Measurements from ENCODE around the gene ATXN7.

The ATXN7 gene, protein sequence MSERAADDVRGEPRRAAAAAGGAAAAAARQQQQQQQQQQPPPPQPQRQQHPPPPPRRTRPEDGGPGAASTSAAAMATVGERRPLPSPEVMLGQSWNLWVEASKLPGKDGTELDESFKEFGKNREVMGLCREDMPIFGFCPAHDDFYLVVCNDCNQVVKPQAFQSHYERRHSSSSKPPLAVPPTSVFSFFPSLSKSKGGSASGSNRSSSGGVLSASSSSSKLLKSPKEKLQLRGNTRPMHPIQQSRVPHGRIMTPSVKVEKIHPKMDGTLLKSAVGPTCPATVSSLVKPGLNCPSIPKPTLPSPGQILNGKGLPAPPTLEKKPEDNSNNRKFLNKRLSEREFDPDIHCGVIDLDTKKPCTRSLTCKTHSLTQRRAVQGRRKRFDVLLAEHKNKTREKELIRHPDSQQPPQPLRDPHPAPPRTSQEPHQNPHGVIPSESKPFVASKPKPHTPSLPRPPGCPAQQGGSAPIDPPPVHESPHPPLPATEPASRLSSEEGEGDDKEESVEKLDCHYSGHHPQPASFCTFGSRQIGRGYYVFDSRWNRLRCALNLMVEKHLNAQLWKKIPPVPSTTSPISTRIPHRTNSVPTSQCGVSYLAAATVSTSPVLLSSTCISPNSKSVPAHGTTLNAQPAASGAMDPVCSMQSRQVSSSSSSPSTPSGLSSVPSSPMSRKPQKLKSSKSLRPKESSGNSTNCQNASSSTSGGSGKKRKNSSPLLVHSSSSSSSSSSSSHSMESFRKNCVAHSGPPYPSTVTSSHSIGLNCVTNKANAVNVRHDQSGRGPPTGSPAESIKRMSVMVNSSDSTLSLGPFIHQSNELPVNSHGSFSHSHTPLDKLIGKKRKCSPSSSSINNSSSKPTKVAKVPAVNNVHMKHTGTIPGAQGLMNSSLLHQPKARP

DNA sequence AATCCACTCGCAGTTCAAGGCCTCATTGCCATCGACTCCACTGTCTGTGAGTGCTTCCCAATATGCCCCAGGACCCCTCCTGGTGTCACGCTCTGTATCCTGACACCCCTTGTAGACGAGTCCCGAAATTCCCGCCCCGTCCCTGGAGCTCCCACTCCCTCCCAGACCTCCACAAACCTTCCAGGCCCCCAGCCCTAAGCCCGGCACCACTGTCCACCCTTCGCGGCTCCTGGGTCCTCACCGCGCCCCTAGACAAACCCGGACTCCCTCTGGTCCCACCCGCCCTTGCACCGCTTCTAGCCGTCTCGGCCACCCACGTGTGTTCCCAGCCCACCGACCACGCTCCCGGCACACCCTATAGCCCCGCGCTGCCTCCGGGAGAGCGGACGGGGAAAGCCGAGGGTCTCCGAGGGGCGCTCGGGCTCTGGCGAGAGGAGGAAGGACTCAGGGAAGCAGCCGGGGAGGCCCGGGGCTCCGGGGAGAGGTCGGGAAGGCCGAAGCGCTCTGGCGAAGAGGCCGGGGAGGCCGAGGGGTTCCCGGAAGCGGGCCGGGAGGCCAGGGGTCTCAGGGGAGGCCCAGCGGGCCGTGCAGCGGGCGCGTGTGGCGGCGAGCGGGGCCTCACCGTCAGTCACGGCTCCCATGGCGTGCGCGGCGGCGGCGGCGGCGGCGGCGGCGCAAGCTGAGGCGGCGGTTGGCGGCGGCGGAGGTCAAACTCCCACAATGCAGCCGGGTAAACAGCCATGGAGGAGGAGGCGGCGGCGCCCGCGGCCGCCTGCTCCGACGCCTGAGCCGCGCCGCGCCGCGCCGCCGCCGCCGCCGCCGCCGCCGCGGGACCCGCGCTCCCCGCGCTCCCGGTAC, at the start of gene ATXN7, which contains the start of gene THOC7:
ATXN7 (plus strand) TSS at position 718 of the 858 bp plus-strand sequence. CDS start 48,732 bp downstream, outside the sequence.
THOC7 (minus strand) TSS at position 656 of the 858 bp plus-strand sequence; CDS start at position 641, 15 bp downstream.
- no peak for DNase-seq (ENCODE audit: low read depth)

DNA sequence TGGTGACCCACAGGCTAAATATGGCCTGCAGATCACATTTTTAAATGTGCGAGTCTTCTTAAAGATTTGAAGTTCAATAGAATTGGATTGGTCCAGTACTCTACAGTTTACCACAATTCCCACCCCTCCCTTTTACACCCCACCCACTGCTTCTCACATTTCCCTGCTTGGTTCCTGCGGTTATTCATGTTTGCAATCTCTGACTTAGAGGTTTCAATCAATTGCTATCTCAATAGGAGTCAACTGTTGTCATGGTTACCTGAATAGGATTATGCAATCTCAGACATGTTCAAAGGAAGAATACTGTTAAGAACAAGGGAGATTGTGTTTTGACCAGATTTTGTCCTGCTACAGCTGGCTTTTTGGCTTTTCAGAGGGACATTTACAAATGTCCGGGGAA, 49.4 kb upstream of the ATXN7 start:
- DNase-seq (ENCODE audit: low read depth), result no peak

DNA sequence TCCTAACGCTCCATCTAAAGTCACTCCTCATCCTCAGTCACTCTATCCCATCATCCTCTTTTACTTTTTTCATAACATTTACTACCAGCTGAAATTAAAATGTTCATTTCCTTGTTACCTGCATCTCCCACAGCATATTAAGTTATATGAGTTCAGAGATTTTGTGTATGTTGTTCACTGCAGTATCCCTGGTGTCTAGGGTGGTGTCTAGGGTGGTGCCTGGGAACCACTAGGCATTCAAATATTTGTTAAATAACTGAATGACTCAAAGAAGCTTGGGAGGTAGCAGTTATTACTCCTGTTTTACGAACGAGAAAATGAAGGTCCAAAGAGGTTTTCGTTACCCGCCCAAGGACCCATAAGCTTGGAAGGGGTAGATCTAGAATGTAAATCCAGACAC, 46.4 kb upstream of the ATXN7 start:
- DNase-seq (ENCODE audit: low read depth), result no peak

DNA sequence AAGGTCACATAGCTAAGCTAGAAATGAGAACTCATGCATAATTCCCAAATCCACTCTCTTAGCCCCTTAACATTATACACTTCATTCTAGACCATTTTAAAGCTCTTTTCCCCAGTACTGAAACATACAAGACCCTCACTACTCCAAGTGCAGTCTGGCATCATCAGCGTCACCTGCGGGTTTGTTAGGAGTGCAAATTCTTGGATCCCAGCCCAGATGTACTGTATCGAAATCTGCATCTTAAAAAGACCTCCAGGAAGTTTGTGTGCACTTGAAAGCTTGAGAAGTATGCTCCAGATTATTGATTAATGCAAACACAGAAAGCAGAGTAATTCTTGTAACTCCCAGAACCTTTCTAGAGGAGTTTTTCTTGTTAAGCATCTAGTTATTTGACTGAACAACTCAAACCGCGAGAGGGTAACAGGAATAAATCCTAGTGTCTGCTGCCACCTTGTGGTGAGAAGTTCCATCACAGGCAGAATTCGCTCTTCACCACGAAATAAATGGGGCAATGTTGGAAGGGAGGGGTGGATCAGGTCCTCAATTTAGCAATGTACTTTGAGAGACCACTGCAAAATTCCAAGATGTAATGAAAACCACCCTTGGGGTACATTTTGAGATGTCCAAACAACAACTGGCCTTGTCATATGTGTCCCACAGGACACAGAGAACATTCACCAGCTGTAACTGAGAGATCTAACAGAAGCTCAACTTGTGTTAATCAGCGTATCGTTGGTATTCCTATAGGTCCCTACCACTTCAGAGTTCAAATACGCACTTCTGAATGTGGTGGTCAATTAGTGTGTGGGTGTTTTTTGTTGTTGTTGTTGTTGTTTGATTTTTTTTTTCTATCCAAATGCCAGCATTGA, 45.2 kb upstream of the ATXN7 start:
- no peak for DNase-seq (ENCODE audit: low read depth)

DNA sequence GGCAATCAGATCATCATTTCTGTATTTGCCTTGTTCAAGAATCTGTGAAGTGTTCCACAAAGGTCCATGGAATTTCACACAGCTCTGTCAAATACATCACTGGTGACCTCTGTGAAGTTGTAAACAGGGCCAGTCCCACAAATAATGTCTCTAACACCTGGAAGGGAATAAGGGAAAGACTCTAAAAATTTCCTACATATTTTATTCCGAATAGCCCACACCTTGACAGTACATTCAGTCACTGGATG, 44.6 kb upstream of the ATXN7 start, which contains the start of gene C3orf49:
C3orf49 (plus strand) TSS at position 149 of the 248 bp plus-strand sequence. CDS start 173 bp downstream, outside the sequence.
- no peak for DNase-seq (ENCODE audit: low read depth)

DNA sequence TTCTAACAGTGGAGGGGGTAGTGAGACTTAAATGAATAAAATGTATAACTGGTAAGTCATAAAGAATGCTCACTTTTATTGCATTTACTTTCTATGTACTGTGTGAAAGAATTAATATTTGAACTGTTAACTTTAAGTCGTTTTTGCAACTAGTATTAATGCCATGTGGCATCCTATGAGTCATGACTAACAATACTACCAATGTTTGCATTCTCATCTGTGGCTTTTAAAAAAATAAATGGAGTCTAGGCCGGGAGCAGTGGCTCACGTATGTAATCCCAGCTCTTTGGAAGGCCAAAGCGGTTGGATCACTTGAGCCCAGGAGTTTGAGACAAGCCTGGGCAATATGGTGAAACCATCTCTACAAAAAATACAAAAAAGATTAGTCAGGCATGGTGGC, 39.4 kb upstream of the ATXN7 start:
- no peak for DNase-seq (ENCODE audit: low read depth)

DNA sequence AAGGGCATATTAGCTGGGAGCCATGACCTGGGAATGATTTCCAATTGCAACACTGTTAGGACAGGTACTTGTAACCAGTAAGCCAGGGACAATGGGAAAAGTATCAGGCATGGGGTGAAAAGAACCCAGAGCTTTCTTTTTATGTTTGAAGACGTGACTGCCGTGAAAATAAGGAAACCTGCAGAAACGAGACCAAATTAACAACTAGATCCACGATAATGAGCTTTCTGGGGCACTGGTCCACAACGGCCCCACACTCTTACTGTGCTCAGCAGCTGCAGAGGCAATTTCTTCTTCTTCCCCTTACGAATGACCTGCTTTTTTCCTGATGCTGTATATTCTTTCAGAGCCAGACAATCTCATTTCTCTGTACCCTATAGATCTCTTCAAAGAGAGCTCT, 33.1 kb upstream of the ATXN7 start:
- no peak for DNase-seq (ENCODE audit: low read depth)

DNA sequence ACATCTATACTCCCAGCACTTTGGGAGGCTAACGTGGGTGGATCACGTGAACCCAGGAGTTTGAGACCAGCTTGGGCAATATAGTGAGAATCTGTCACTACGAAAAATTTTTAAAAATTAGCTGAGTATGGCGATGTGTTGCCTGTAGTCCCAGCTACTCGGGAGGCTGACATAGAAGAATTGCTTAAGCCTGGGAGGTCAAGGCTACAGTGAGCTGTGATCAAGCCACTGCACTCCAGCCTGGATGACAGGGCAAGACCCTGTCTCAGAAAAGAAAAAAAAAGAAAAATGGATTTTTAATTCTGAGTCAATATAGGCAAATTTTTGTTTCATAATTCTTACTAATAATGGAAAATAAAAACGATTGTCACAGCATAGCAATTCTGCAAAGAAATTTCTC, 31.3 kb upstream of the ATXN7 start:
- no peak for DNase-seq (ENCODE audit: low read depth)

DNA sequence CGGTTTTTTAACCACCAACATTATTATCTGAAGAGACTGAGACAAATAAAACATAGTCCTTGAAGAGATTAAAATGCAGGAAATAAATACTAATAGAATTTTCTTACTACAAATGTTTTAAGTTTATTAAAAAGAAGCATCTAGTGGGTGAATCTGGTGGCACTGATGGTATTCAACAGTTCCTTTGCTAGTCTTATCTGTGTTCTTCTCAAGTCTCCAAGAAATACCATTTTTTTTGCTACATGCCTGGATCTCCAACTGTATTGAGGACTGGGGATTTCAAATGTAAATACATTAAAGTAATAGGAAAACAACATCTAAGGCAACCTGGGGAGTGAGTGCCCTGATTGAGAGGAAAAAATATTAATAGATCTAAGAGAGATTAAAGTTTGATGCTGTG, 22.0 kb upstream of the ATXN7 start:
- DNase-seq (ENCODE audit: low read depth), result no peak

DNA sequence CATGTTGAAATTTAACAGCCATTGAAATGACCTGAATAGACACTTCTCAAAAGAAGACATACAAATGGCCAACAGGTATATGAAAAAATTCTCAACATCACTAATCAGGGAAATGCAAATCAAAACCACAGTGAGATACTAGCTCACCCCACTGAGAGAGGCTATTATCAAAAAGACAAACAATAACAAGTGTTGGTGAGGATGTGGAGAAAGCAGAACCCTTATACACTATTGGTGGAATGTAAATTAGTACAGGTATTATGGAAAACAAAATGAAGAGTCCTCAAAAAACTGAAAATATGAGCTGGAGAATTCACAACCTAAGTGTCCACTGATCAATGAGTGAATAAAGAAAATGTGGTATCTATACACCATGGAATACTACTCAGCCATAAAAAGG, 21.5 kb upstream of the ATXN7 start:
- DNase-seq (ENCODE audit: low read depth), result no peak

DNA sequence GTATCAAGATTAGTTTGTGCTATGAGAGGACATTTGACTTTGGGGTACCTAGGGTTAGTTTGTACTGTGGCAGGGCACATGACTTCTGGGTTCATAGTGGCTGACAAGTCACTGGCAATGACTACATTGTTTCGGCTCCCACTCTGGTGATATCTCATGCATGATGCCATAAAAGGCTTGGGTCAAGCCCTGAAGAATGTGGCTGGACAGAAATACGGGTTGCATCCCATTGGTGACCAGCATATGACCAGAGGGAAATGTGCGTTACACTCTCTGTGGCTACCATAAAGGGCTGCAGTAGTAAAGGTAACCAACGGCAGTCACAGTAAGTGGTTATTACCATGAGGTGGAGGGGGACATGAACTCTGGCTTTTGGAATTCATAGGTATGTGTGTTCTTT, 18.5 kb upstream of the ATXN7 start:
- DNase-seq (ENCODE audit: low read depth), result no peak

DNA sequence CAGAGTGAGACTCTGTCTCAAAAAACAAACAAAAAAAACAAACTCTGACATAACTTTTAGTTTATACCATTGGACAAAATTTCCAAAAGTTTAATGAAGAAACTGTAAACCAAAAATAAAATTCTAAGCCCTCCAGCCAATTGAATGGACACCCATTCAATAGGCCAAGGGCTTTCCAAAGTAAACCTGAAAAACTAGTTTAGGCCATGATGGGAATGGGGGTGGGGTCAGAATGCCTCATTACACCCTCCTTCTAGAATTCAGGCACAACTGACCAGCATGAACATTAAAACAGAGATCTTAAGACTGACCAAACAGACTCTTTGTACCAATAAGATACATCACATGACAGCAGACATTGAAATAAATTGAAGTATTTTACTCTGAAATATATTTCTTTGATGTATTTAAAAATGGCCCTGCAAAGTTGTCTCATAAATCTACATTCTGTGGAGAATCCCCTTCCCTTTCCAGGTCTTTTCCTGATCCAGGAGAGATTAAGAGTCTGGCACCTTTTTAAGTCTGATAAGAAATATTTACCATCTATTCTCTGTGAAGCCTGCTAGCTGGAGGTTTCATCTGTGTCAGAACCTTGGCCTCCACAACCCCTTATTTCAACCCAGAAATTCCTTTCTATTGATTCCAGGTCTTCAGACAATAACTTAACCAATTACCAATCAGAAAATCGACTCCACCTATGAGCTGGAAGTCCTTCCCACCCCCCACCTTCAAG, 15.8 kb upstream of the ATXN7 start:
- no peak for DNase-seq (ENCODE audit: low read depth)

DNA sequence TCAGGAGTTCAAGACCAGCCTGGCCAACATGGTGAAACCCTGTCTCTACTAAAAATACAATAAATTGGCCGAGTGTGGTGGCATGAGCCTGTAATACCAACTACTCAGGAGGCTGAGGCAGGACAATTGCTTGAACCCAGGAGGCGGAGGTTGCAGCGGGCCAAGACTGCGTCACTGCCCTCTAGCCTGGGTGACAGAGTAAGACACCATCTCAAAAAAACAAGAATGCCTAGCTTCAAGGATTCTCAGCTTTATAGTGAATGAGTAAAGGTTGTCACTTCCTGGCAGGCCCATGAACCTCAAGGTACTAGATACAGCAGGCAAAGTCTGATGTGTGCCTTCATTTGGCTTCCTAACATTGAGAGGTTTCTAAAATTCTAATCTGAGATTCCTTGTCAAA, 14.5 kb upstream of the ATXN7 start:
- DNase-seq (ENCODE audit: low read depth), result no peak

DNA sequence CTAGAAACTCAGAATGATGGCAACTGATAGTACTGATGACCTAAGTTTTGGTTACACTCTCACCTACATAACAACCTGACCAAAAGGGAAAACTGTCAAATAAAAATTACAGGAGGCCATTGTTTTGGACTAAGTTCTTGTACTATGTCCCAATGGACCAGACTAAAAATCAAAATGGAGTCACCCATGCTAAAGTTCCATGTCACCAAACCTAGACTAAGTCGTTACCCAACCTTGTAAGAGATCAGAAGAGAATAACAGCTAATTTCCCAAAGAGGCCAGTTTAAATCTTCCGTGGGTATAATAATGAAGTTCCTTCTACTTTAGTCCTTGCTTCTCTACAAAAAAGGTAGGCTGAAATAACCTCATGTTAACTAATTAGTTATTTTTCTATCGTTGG, 12.4 kb upstream of the ATXN7 start:
- DNase-seq (ENCODE audit: low read depth), result no peak

DNA sequence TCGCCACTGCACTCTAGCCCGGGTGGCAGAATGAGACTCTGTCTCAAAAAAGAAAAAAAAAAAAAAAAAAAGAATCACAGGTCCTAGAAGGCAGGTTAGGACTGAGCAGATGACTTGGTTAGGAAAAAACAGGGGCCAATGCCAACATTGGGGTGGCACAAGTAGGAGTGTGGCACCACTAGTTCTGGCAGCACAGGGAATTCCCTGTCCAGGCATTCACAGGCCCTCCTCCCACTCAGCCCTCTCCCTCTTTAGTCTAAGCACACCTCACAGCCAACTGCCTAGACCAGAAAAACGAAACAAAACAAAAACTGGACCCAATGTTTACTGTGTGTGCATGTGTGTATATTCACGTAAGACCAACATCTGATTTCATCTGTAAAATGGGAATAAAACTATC, 10.6 kb upstream of the ATXN7 start:
- no peak for DNase-seq (ENCODE audit: low read depth)

DNA sequence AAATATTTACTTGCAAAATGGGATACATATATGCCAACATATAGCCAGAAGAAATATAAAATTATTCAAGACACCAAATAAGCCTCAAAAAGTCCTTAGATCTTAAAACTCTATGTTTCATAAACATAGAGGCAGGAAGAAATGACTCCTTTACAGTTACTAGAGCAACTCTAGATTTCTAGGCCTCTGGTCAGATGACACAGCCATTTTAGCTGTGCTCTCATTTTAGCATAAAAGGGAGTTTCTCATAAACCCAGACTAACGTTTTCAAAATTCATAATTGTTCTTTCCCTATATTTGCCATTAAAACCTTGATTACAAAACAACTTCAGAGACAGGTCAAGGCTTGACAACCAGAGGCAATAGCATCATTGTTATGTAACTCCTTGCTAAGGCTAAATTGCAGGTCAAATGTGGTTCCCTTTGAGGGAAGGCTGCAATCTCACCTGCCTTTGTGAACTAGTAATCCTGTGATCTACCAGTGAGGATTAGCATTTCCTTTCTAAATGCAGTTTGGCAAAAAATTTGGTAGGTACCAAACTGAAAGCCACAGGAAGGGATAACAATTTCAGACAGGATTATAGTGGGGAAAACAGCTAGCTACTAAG, 8.2 kb upstream of the ATXN7 start:
- DNase-seq (ENCODE audit: low read depth), result no peak

DNA sequence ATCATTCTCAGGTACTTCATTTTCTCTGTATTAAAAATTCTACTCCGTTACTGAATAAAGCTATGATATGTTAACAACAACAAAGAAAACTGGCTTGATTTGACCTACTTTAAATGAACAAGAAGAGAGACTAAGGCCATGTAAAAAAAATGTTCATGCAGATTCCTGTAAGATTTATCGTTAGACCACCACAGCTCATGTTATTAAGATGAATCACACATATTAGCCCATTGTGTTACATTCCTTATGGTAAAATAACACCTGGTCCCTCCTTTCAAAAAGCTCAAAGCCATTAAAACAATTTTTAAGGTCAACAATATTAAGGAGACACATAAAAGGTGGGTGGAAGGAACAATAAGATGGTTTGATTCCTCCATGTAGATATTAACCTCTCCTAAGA, 6.4 kb upstream of the ATXN7 start:
- DNase-seq (ENCODE audit: low read depth), result no peak

DNA sequence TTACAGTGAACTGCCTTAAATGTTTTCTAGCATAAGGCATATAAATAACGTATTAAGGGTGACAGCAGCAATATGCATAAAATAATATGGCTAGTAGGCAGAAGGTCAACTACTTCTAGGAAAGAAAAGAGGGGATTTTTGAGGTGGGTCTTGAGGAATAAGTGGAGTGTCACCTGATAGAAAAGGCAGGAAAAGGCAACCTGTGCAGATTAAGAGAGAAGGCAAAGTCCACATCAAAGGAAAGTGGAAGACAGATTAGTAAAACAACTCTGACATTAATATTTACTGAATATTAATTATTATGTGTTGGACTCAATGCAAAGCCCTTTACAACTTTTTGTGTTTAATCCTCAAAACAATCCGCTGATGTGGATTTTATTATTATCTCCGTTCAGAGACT, 2.9 kb upstream of the ATXN7 start:
- no peak for DNase-seq (ENCODE audit: low read depth)

DNA sequence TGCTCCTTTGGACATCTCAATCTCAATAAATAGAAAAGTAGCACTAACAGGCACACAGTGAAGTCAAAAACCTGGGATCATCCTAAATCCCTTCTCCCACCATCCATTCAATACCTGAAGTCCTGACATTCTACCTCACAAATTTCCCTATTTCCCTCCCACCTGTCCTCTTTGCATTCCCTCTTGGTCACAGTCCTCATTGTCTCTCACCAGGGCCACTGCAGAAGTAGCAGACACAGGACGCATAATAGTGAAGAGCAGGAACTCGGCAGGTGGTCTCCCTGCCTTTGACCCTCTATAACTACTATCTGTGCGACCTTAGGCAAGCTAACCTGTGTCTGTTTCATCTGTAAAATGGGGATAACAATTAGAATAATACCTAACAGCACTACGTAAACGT, 2.4 kb upstream of the ATXN7 start:
- DNase-seq (ENCODE audit: low read depth), result no peak

DNA sequence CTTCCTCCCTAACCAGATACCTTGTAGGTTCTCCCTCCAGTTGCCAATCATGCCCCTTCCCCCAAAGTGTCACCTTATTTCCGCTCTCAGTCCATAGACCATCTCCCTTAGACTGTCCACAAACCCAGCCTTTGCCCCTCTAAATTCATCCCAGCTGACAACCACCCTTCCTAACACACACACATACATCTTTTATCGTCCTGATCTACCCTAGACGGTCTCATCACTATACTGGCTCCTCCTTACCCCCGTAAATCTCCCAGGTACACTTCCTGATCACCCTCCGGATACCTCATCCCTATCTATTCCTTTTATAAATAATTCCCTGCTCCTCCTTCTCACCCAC, 890 bp upstream of the ATXN7 start:
- DNase-seq (ENCODE audit: low read depth), result no peak

All from GM04503 (cell line).